HepG2 (cell line): Measurements from ENCODE around the gene SDR39U1. TPM values are rescaled to one million over a fixed set of nuclear protein-coding genes. Genes with fewer than 3 reads are reported as not detected.

Experiments used
- ATAC-seq: fragments of 200-7000 bp; cut with Tn5 transposase; 3 replicates; pipeline ENCODE4 v1.9.1; 2020; ENCODE audit warnings: mild to moderate bottlenecking, moderate library complexity
- BruUV-seq: library from RNA; stranded (reverse); fragments of 400-500 nt; replicated peaks from 2 replicates; lab custom pipeline; 2021; lab: Mats Ljungman, UMichigan
- CTCF ChIA-PET: fragments of 300-600 bp; formaldehyde crosslinking; extraction: SDS; loops from one replicate; lab custom pipeline; 2021; ENCODE audit warnings: low total read pairs, inconsistent platforms, low intra/inter-chr PET ratio; lab: Yijun Ruan, JAX
- POLR2A ChIA-PET: fragments of 350-600 bp; sonication (Branson Sonifier 250); formaldehyde crosslinking; loops from one replicate; lab custom pipeline; 2020; ENCODE audit warnings: antibody characterized with exemption, inconsistent platforms; lab: Yijun Ruan, JAX
- DNase-seq: peaks from one replicate; pipeline ENCODE4 v3.0.0-alpha.2; 2015; ENCODE audit warnings: low spot score
- FAIRE-seq: peaks from 3 replicates; lab custom pipeline; 2011; peaks lifted over from hg19 to GRCh38; lab: Jason Lieb, UNC
- H2AFZ ChIP-seq: one replicate; pipeline ENCODE4 v1.6.1; 2011; ENCODE audit warnings: low read length, inconsistent platforms
- H3K27ac ChIP-seq: fragments of 300-600 bp; 3 replicates; pipeline ENCODE4 v1.8.0; 2011; ENCODE audit warnings: mixed run types, mild to moderate bottlenecking, mixed read lengths, low read length, inconsistent platforms; ENCODE audit not compliant: insufficient read depth; ENCODE audit errors: extremely low read length
- H3K27me3 ChIP-seq, 2 experiments: fragments of 200-600 bp in 1 of 2; 2 replicates in 1 of 2; 3 replicates in 1 of 2; pipeline versions ENCODE4 v1.6.0 to v1.8.0; 2011; ENCODE audit warnings: low read length in 2 of 2, mild to moderate bottlenecking in 2 of 2, moderate library complexity in 2 of 2, inconsistent platforms in 1 of 2; ENCODE audit not compliant: insufficient read depth in 2 of 2, control insufficient read depth in 1 of 2
- H3K36me3 ChIP-seq, 2 experiments: fragments of 200-600 bp in 1 of 2; replicated peaks in 1 of 2; 2 replicates in 1 of 2; 3 replicates in 1 of 2; pipeline versions ENCODE4 v1.5.1 to v1.8.0; 2011; ENCODE audit warnings: low read length in 2 of 2, inconsistent platforms in 1 of 2; ENCODE audit not compliant: insufficient read depth in 2 of 2, control insufficient read depth in 1 of 2
- H3K4me1 ChIP-seq: 2 replicates; pipeline ENCODE4 v1.5.1; 2012; ENCODE audit warnings: low read length, inconsistent platforms; ENCODE audit not compliant: insufficient read depth
- H3K4me2 ChIP-seq: 2 replicates; pipeline ENCODE4 v1.6.0; 2011; ENCODE audit warnings: low read depth, low read length, inconsistent platforms
- H3K4me3 ChIP-seq, 3 experiments: fragments of 200-600 bp in 1 of 3; sonication (generic), shearing (Covaris generic) in 1 of 3; replicated peaks in 1 of 3; 2 replicates each; pipeline ENCODE4 v1.5.1; 2011 to 2016; ENCODE audit warnings: low read length in 3 of 3, inconsistent platforms in 2 of 3, low read depth in 2 of 3, mild to moderate bottlenecking in 2 of 3, control low read depth in 1 of 3, mixed read lengths in 1 of 3; ENCODE audit not compliant: insufficient read depth in 1 of 3
- H3K79me2 ChIP-seq: one replicate; pipeline ENCODE4 v1.6.1; 2011; ENCODE audit warnings: low read length, inconsistent platforms; ENCODE audit not compliant: insufficient read depth
- H3K9ac ChIP-seq: 2 replicates; pipeline ENCODE4 v1.6.0; 2011; ENCODE audit warnings: mild to moderate bottlenecking, low read depth, low read length, inconsistent platforms; ENCODE audit not compliant: insufficient read depth
- H3K9me3 ChIP-seq: 2 replicates; pipeline ENCODE4 v1.5.1; 2012; ENCODE audit warnings: mild to moderate bottlenecking, low read length
- H4K20me1 ChIP-seq: 2 replicates; pipeline ENCODE4 v1.6.0; 2011; ENCODE audit warnings: inconsistent platforms, mild to moderate bottlenecking, low read length, moderate library complexity; ENCODE audit not compliant: insufficient read depth
- ATF3 ChIP-seq: sonication (generic); formaldehyde crosslinking; IDR thresholded peaks from 2 replicates; pipeline ENCODE4 v1.4.0; 2020; ENCODE audit warnings: missing genetic modification reagents
- CENPX ChIP-seq: sonication (generic); formaldehyde crosslinking; IDR thresholded peaks from 2 replicates; pipeline ENCODE4 v1.9.0; 2021; ENCODE audit warnings: mild to moderate bottlenecking, missing genetic modification reagents, moderate library complexity
- ERF ChIP-seq: IDR thresholded peaks from 2 replicates; pipeline ENCODE4 v1.6.1; 2018; ENCODE audit warnings: missing biosample characterization, missing genetic modification reagents
- JUN ChIP-seq: sonication (generic); formaldehyde crosslinking; IDR thresholded peaks from 2 replicates; pipeline ENCODE4 v1.4.0; 2020; ENCODE audit warnings: mild to moderate bottlenecking, missing genetic modification reagents
- NFRKB ChIP-seq: fragments of 450-650 bp; IDR thresholded peaks from 2 replicates; pipeline ENCODE4 v1.6.1; 2017
- PHF21A ChIP-seq: sonication (generic); formaldehyde crosslinking; IDR thresholded peaks from 2 replicates; pipeline ENCODE4 v1.5.0; 2020; ENCODE audit warnings: mild to moderate bottlenecking, missing genetic modification reagents
- ZHX2 ChIP-seq, 2 experiments: sonication (generic) in 1 of 2; formaldehyde crosslinking in 1 of 2; IDR thresholded peaks; 2 replicates each; pipeline versions ENCODE4 v1.6.1 to v1.9.0; 2014 to 2022; ENCODE audit warnings: antibody characterized with exemption in 1 of 2, borderline replicate concordance in 1 of 2, inconsistent platforms in 1 of 2, low read depth in 1 of 2, missing genetic modification reagents in 1 of 2
- ZIK1 ChIP-seq: sonication (generic); formaldehyde crosslinking; IDR thresholded peaks from 2 replicates; pipeline ENCODE4 v1.5.0; 2020; ENCODE audit warnings: mild to moderate bottlenecking, low read depth, missing genetic modification reagents, borderline replicate concordance
- ZNF282 ChIP-seq: fragments of 450-650 bp; IDR thresholded peaks from 2 replicates; pipeline ENCODE4 v1.6.1; 2018; ENCODE audit not compliant: partially characterized antibody
- ZNF530 ChIP-seq: sonication (generic); formaldehyde crosslinking; IDR thresholded peaks from 2 replicates; pipeline ENCODE4 v1.5.0; 2020; ENCODE audit warnings: low read depth, mild to moderate bottlenecking, missing genetic modification reagents
- ZNF737 ChIP-seq: sonication (generic); formaldehyde crosslinking; IDR thresholded peaks from 2 replicates; pipeline ENCODE4 v1.5.0; 2020; ENCODE audit warnings: missing genetic modification reagents, mild to moderate bottlenecking, borderline replicate concordance
- ZNF784 ChIP-seq: sonication (generic); formaldehyde crosslinking; IDR thresholded peaks from 2 replicates; pipeline ENCODE4 v1.5.1; 2020; ENCODE audit warnings: missing genetic modification reagents, mild to moderate bottlenecking, borderline replicate concordance
- ZNF816 ChIP-seq: sonication (generic); formaldehyde crosslinking; IDR thresholded peaks from 2 replicates; pipeline ENCODE4 v1.8.0; 2022; ENCODE audit warnings: missing genetic modification reagents, mild to moderate bottlenecking, borderline replicate concordance
- ZNF879 ChIP-seq: sonication (generic); formaldehyde crosslinking; IDR thresholded peaks from 2 replicates; pipeline ENCODE4 v1.8.1; 2023; ENCODE audit warnings: missing genetic modification reagents
- WGBS: methylation state at CpG from one replicate; pipeline ENCODE4 v1.1.6; 2017; ENCODE audit warnings: low lambda C conversion rate; 5-methylcytosine and 5-hydroxymethylcytosine counted together
- in situ Hi-C: cut with HindIII; loops from 2 replicates; pipeline ENCODE4 v1.10.0; 2017; ENCODE audit warnings: low pct_unique_long_range_greater_than_20kb; ENCODE audit not compliant: extremely low pct_ligation_motif_present
- intact Hi-C: fragments of 100-400 bp; cut with micrococcal nuclease; formaldehyde crosslinking; loops from one replicate; pipeline ENCODE4 v1.10.0; 2022; ENCODE audit not compliant: unreplicated experiment
- polyA plus RNA-seq, 8 experiments: library from polyadenylated mRNA; depleted of rRNA in 3 of 8; stranded (reverse) in 7 of 8; unstranded in 1 of 8; fragments of >200 nt; fragmentation: Illumina TruSeq in 4 of 8; extraction: Trizol in 4 of 8; gene quantifications; 2 replicates each; pipeline versions ENCODE4 v1.2.1 to v1.2.3, GENCODE V29; 2011 to 2016; ENCODE audit warnings: low read depth in 4 of 8, missing spikeins in 1 of 8, mixed read lengths in 1 of 8; ENCODE audit not compliant: insufficient read depth in 1 of 8
- total RNA-seq, 5 experiments: library from RNA; depleted of rRNA; stranded (reverse); fragments of >200 nt; fragmentation: Illumina TruSeq; extraction: Trizol; gene quantifications; 2 replicates each; pipeline ENCODE4 v1.2.3, GENCODE V29; 2016; ENCODE audit warnings: low read depth in 1 of 5

Gene SDR39U1
- total and polyA plus RNA-seq, 2 of the 13 experiments (the other 11 are each of a cell fraction or from before 2014, with no cell fraction given): 34.4 to 129 TPM

GRCh38 chr14:24435192-24435810, 7.3 kb downstream of the SDR39U1 start:
- in situ Hi-C loops: loop anchor here (10.0 kb wide), 1 partner anchor 190 kb away; the partner anchor contains the start of gene TINF2
- Histone ChIP-seq H3K4me3 (no peak overlapping the region), H3K27me3 (no peaks in the 10 kb centered on the region; a peak in 1 of 5 replicates), H3K79me2 (peaks cover 5% of the 10 kb centered on the region), H3K4me1 (peaks cover 23% of the 10 kb centered on the region), H2AFZ (no peak overlapping the region), H3K9ac (no peak overlapping the region), H3K36me3 (peaks cover 51 to 65% of the 10 kb centered on the region in 2 experiments), H3K4me2 (no peak overlapping the region), H3K9me3 (no peaks in the 10 kb centered on the region), H3K27ac (no peak overlapping the region), H4K20me1 (peaks cover 16% of the 10 kb centered on the region)
- no peak for ATAC-seq
- no peak for FAIRE-seq
- 94% methylated on average over 2 of the region's 2 CpGs for WGBS
- DNase-seq: no peak
- ChIA-PET POLR2A (interaction anchor here (1.8 to 4.1 kb wide), 6 partner anchors 8 to 164 kb away, joined by 6 to 39 read pairs (median 16); partner anchors contain the start of genes CIDEB and RABGGTA), CTCF (interaction anchor here (2.0 to 11.8 kb wide), 3 partner anchors 71 to 103 kb away, joined by 5 to 295 read pairs (median 235); partner anchors contain the start of genes ADCY4 and NFATC4)
- intact Hi-C loops: loop anchor here (10.0 kb wide), 1 partner anchor 850 kb away; no protein-coding TSS in a partner anchor
- no TSS peak for BruUV-seq
- no peak for TF ChIP-seq CENPX (CRISPR knock-in tag)
- TF ChIP-seq ZNF737: 0 out of 2 replicates have a peak, but pooled peaks have one; percentile 22
- no peak for TF ChIP-seq ZNF530 (CRISPR knock-in tag)
- TF ChIP-seq NFRKB: 0 out of 2 replicates have a peak, but pooled peaks have one; percentile 21
- TF ChIP-seq ZNF816 (CRISPR knock-in tag): no peak
- TF ChIP-seq ZNF784 (CRISPR knock-in tag): no peak
- TF ChIP-seq ZIK1: no peak
- TF ChIP-seq JUN (CRISPR knock-in tag): no peak
- no peak for TF ChIP-seq ZNF879 (CRISPR knock-in tag)
- TF ChIP-seq ATF3 (CRISPR knock-in tag): no peak
- TF ChIP-seq ZNF282: peak; percentile 76
- no peak for TF ChIP-seq PHF21A
- TF ChIP-seq ERF (CRISPR knock-in tag): no peak
- TF ChIP-seq ZHX2 (IDR thresholded peaks at IDR 0.05; ENCODE audit: low read depth): no peak
- no peak for TF ChIP-seq ZHX2 (CRISPR knock-in tag; IDR thresholded peaks at IDR 0.05; ENCODE audit: borderline replicate concordance)
